Measurements from ENCODE around the gene BABAM2. TPM values are rescaled to one million over a fixed set of nuclear protein-coding genes. Genes with fewer than 3 reads are reported as not detected.

Gene BABAM2
- total and polyA plus RNA-seq, 2 experiments from 2014 or later = 17.8 to 21.5 TPM

DNA sequence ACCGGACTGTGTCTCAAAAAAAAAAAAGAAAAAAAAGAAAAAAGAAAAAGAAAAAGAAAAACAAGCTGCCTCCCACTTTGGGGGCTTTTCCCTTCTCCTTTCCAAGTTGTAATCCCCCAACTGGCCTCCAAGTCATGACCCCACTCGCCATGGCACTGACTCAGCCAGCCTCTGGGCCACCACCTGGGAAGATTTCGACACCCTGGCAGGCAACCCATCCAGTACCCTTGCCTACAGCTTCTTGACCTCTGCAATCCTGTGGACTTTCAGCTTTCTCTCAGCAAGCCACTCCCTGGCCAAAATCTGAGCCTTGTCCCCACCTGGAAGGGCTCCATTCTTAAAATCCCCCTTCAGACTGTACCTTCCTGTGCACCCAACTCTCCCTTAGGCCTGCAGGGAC is 479.8 kb downstream of the BABAM2 start:
- H3K4me2 ChIP-seq = no peak overlapping the region
- H3K27ac ChIP-seq (ENCODE audit: low read depth) = no peak overlapping the region
- H3K4me3 ChIP-seq = no peak overlapping the region
- H3K27me3 ChIP-seq (ENCODE audit: insufficient read depth) = no peaks in the 10 kb centered on the region
- no peaks in the 10 kb centered on the region for H3K36me3 ChIP-seq (ENCODE audit: insufficient read depth)
- H3K4me1 ChIP-seq (ENCODE audit: insufficient read depth) = no peaks in the 10 kb centered on the region; the same call in 1 of the 2 replicates
- no peak for DNase-seq (ENCODE audit: low spot score)
- no peak overlapping the region for H2AFZ ChIP-seq
- H3K27me3 Mint-ChIP-seq (ENCODE audit: insufficient read depth, low read depth, poor library complexity) = peaks cover 10% of the 10 kb centered on the region
- no peaks in the 10 kb centered on the region for H3K9me3 Mint-ChIP-seq
- H3K9me2 ChIP-seq (ENCODE audit: insufficient read depth) = no peaks in the 10 kb centered on the region
- H3K4me3 Mint-ChIP-seq = no peak overlapping the region
- no peak for ATAC-seq
- no peak overlapping the region for H3K27ac Mint-ChIP-seq
- no peaks in the 10 kb centered on the region for H3K79me2 ChIP-seq (replicated peaks; ENCODE audit: insufficient read depth)
- no peaks in the 10 kb centered on the region for H3K36me3 Mint-ChIP-seq (ENCODE audit: low read depth)
- no peak for TF ChIP-seq ETS1 (IDR thresholded peaks at IDR 0.05)
- no peak for TF ChIP-seq CTCF (conservative IDR thresholded peaks at IDR 0.05; ENCODE audit: low read depth in 2 of 2)
- TF ChIP-seq EZH2 (IDR thresholded peaks at IDR 0.05; ENCODE audit: low read depth, unreplicated experiment) = no peak
- no peak for TF ChIP-seq ZNF331 (CRISPR knock-in tag; IDR thresholded peaks at IDR 0.05; ENCODE audit: low read depth)
- TF ChIP-seq, protein P1, sequence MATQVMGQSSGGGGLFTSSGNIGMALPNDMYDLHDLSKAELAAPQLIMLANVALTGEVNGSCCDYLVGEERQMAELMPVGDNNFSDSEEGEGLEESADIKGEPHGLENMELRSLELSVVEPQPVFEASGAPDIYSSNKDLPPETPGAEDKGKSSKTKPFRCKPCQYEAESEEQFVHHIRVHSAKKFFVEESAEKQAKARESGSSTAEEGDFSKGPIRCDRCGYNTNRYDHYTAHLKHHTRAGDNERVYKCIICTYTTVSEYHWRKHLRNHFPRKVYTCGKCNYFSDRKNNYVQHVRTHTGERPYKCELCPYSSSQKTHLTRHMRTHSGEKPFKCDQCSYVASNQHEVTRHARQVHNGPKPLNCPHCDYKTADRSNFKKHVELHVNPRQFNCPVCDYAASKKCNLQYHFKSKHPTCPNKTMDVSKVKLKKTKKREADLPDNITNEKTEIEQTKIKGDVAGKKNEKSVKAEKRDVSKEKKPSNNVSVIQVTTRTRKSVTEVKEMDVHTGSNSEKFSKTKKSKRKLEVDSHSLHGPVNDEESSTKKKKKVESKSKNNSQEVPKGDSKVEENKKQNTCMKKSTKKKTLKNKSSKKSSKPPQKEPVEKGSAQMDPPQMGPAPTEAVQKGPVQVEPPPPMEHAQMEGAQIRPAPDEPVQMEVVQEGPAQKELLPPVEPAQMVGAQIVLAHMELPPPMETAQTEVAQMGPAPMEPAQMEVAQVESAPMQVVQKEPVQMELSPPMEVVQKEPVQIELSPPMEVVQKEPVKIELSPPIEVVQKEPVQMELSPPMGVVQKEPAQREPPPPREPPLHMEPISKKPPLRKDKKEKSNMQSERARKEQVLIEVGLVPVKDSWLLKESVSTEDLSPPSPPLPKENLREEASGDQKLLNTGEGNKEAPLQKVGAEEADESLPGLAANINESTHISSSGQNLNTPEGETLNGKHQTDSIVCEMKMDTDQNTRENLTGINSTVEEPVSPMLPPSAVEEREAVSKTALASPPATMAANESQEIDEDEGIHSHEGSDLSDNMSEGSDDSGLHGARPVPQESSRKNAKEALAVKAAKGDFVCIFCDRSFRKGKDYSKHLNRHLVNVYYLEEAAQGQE (IDR thresholded peaks at IDR 0.05; ENCODE audit: unreplicated experiment) = no peak
- TF ChIP-seq NANOG (IDR thresholded peaks at IDR 0.05; ENCODE audit: borderline replicate concordance) = no peak
- TF ChIP-seq STAT1 (IDR thresholded peaks at IDR 0.05; ENCODE audit: unreplicated experiment) = no peak
- no peak for TF ChIP-seq JUNB (IDR thresholded peaks at IDR 0.05; ENCODE audit: unreplicated experiment)
- no peak for TF ChIP-seq ZNF462 (CRISPR knock-in tag; IDR thresholded peaks at IDR 0.05)
- no peak for TF ChIP-seq POLR2AphosphoS5 (IDR thresholded peaks at IDR 0.05; ENCODE audit: low read depth)
- TF ChIP-seq ZNF114 (CRISPR knock-in tag; IDR thresholded peaks at IDR 0.05) = no peak
- TF ChIP-seq CREB1 (CRISPR knock-in tag; IDR thresholded peaks at IDR 0.05; ENCODE audit: low read depth) = no peak
- no peak for TF ChIP-seq EZH2phosphoT487 (IDR thresholded peaks at IDR 0.05; ENCODE audit: unreplicated experiment)
- no peaks in the 10 kb centered on the region for H4K20me1 ChIP-seq (replicated peaks; ENCODE audit: insufficient read depth)
- H3K4me1 Mint-ChIP-seq = peaks cover 5% of the 10 kb centered on the region
- H3F3A ChIP-seq (replicated peaks; ENCODE audit: low read depth) = no peaks in the 10 kb centered on the region
